ENCODE data around the gene LRRC23. TPM values are rescaled to one million over a fixed set of nuclear protein-coding genes. Genes with fewer than 3 reads are reported as not detected.

Gene LRRC23
- total RNA-seq, 2 experiments from 2014 or later = 4.6 to 5.3 TPM

GRCh38 chr12:6914246-6914946, 9.8 kb downstream of the LRRC23 start, which contains the start of gene ENO2:
TSS of gene ENO2 (plus strand) at chr12:6914580. CDS start at chr12:6915833, 1,253 bp downstream.
- ChIA-PET POLR2A (interaction anchor here (0.9 to 8.2 kb wide), 11 partner anchors 9 to 226 kb away, joined by 3 to 62 read pairs (median 3); partner anchors contain the start of genes C12orf57, LPCAT3, RNU7-1 and ZNF384), CTCF (interaction anchor here (0.7 to 5.8 kb wide), 8 partner anchors 10 to 190 kb away, joined by 3 to 31 read pairs (median 4); partner anchors contain the start of genes C12orf57 and RNU7-1)
- H3K9me3 Mint-ChIP-seq = no peaks in the 10 kb centered on the region
- no peaks in the 10 kb centered on the region for H3K27me3 Mint-ChIP-seq
- H3K27ac Mint-ChIP-seq = peak within 1 kb of the TSS; percentile 90
- DNase-seq (peak; percentile 88), ATAC-seq (peak; percentile 91)
- H3K4me3 Mint-ChIP-seq = peak within 1 kb of the TSS; percentile 95
- peaks cover 40% of the 10 kb centered on the region for H3K36me3 Mint-ChIP-seq (ENCODE audit: low read depth)
- peaks cover 35% of the 10 kb centered on the region for H3K4me1 Mint-ChIP-seq (ENCODE audit: low read depth)
- TF ChIP-seq, protein P1, sequence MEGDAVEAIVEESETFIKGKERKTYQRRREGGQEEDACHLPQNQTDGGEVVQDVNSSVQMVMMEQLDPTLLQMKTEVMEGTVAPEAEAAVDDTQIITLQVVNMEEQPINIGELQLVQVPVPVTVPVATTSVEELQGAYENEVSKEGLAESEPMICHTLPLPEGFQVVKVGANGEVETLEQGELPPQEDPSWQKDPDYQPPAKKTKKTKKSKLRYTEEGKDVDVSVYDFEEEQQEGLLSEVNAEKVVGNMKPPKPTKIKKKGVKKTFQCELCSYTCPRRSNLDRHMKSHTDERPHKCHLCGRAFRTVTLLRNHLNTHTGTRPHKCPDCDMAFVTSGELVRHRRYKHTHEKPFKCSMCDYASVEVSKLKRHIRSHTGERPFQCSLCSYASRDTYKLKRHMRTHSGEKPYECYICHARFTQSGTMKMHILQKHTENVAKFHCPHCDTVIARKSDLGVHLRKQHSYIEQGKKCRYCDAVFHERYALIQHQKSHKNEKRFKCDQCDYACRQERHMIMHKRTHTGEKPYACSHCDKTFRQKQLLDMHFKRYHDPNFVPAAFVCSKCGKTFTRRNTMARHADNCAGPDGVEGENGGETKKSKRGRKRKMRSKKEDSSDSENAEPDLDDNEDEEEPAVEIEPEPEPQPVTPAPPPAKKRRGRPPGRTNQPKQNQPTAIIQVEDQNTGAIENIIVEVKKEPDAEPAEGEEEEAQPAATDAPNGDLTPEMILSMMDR (IDR thresholded peaks at IDR 0.05) = no peak
- intact Hi-C loops (cut with micrococcal nuclease) = no loop called here

DNA sequence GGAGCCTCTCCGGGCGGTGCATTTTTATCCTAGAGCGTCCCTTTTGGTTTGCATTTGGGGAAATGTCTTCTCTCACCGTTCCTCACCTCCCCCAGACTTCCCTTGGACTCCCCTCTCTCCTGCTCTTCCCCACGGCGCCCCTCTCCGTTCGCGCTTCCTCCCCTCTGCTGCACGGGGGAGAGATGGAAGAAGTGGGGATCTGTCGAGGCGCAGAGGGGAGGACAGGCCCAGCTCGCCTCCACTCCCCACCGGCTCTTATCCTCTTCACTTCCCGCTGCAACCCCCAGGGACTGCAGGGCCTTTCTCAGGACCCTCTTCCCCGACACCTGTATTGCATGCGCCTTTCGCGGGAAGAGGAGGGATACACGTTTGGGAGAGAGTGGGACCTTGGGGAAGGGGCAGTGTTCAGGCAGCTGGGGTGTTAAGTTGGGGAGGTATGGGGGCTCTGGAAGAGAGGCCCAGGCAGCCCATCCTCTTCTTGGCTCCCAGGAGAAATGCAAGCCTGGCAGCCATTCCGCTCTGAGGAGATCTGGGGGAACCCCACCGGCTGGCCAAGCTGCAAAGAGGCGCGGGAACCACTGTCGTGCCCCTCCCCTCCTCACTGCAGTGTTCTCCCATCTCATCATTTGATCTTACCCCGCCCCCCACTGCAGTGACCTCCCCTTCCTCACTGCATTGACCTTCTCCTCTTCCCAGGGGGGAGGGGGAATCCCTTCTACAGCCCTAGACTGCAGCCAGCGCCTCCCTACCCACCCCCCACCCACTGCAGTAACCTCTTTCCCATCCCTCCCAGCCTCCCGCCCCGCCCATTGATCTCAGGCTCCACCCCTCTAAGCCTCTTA, 10.5 kb downstream of the LRRC23 start:
- peak overlapping the region; percentile 95 for H3K4me3 Mint-ChIP-seq
- H3K9me3 Mint-ChIP-seq = no peaks in the 10 kb centered on the region
- ATAC-seq (no peak), DNase-seq (peak; percentile 38)
- intact Hi-C loops (cut with micrococcal nuclease) = no loop called here
- H3K27ac Mint-ChIP-seq = peak overlapping the region; percentile 88
- ChIA-PET CTCF (interaction anchor here (1.0 to 5.8 kb wide), 6 partner anchors 9 to 29 kb away, joined by 3 to 31 read pairs (median 4); partner anchors contain the start of genes C12orf57 and RNU7-1), POLR2A (interaction anchor here (0.6 to 8.2 kb wide), 10 partner anchors 9 to 128 kb away, joined by 3 to 62 read pairs (median 3); partner anchors contain the start of genes C12orf57, LPCAT3 and RNU7-1)
- H3K36me3 Mint-ChIP-seq (ENCODE audit: low read depth) = peaks cover 48% of the 10 kb centered on the region
- peaks cover 43% of the 10 kb centered on the region for H3K4me1 Mint-ChIP-seq (ENCODE audit: low read depth)
- TF ChIP-seq, protein P1 (IDR thresholded peaks at IDR 0.05) = no peak
- H3K27me3 Mint-ChIP-seq = no peaks in the 10 kb centered on the region

DNA sequence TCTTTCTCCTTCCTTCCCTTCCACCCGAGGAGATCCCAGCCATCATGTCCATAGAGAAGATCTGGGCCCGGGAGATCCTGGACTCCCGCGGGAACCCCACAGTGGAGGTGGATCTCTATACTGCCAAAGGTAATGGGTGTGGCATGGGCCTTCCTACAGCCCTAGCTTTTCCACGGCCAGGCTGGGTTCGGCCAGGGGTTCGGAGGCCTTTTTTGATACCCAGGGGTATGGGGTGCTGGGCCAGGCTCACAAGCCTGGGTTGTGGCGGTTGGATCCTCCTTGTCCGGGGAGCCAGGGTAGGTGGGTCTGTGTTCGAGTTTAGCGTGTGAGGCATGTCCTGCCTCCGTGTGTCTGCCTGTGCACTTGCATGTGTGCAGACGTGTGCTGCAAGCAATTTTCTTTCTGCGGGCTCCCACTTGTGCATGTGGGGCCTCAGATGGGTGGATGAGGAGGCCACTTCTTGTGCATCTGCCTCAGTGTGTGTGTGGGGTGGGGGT, 11.2 kb downstream of the LRRC23 start:
- H3K4me1 Mint-ChIP-seq (ENCODE audit: low read depth) = peaks cover 43% of the 10 kb centered on the region
- H3K27me3 Mint-ChIP-seq = no peaks in the 10 kb centered on the region
- H3K27ac Mint-ChIP-seq = peak overlapping the region; percentile 46
- DNase-seq (no peak), ATAC-seq (no peak)
- TF ChIP-seq, protein P1 (IDR thresholded peaks at IDR 0.05) = no peak
- ChIA-PET POLR2A (interaction anchor here (0.6 to 8.2 kb wide), 8 partner anchors 8 to 128 kb away, joined by 3 to 62 read pairs (median 4); partner anchors contain the start of genes C12orf57 and RNU7-1), CTCF (interaction anchor here (1.0 to 5.8 kb wide), 3 partner anchors 22 to 29 kb away, joined by 3 to 27 read pairs (median 4); no protein-coding TSS in a partner anchor)
- no peaks in the 10 kb centered on the region for H3K9me3 Mint-ChIP-seq
- H3K36me3 Mint-ChIP-seq (ENCODE audit: low read depth) = peaks cover 48% of the 10 kb centered on the region
- intact Hi-C loops (cut with micrococcal nuclease) = no loop called here
- H3K4me3 Mint-ChIP-seq = peak overlapping the region; percentile 95

DNA sequence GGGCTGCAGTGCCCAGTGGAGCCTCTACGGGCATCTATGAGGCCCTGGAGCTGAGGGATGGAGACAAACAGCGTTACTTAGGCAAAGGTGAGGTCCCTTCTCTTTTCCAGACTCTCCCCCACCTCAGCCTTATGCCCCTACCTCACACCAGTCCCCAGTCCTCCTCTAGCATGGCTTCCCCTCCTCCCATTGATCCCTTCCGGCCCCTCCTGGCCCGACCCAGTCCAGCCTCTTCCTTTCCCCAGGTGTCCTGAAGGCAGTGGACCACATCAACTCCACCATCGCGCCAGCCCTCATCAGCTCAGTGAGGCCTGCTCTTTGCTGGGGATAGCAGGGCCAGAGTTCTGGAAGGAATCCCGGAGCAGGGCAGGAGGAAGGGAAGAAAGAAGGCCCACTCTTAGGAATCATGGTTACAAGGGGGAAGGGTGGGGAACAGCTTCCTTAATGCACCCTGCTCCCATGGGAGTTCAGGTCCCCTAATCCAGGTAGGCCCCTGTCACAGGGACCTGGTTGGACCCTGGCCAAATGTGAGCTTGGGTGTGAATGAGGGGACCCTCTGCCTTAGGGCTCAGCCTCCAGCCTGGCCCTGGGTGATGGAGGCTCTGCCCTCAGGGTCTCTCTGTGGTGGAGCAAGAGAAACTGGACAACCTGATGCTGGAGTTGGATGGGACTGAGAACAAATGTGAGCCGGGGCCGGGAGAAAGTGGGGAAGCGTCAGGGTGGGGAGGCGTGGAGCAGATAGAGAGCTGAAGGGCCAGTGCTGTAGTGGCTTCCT, 12.0 kb downstream of the LRRC23 start:
- ATAC-seq (no peak), DNase-seq (no peak)
- Mint-ChIP-seq H3K4me1 (ENCODE audit: low read depth) (peaks cover 43% of the 10 kb centered on the region), H3K9me3 (no peaks in the 10 kb centered on the region), H3K27ac (peak overlapping the region; percentile 52), H3K4me3 (peak overlapping the region; percentile 95), H3K27me3 (no peaks in the 10 kb centered on the region), H3K36me3 (ENCODE audit: low read depth) (peaks cover 53% of the 10 kb centered on the region)
- CTCF ChIA-PET = interaction anchor here (0.9 to 1.8 kb wide), 4 partner anchors 10 to 48 kb away, joined by 3 to 9 read pairs (median 4); no protein-coding TSS in a partner anchor
- TF ChIP-seq, protein P1 (IDR thresholded peaks at IDR 0.05) = no peak
- intact Hi-C loops (cut with micrococcal nuclease) = no loop called here
- POLR2A ChIA-PET = interaction anchor here (0.9 to 8.2 kb wide), 9 partner anchors 9 to 127 kb away, joined by 3 to 62 read pairs (median 5); partner anchors contain the start of genes C12orf57 and RNU7-1

Measured in activated CD8-positive, alpha-beta T cell treated with anti-CD3 and anti-CD28 coated beads for 36 hours (primary cell).